GM18502 (cell line): Measurements from ENCODE around the gene HYKK.

Source experiments
- ATAC-seq: cut with Tn5 transposase; IDR thresholded peaks from one replicate; pipeline ENCODE4 v1.9.1; 2021; ENCODE audit warnings: mild to moderate bottlenecking; ENCODE audit not compliant: unreplicated experiment, poor library complexity

Gene HYKK

DNA sequence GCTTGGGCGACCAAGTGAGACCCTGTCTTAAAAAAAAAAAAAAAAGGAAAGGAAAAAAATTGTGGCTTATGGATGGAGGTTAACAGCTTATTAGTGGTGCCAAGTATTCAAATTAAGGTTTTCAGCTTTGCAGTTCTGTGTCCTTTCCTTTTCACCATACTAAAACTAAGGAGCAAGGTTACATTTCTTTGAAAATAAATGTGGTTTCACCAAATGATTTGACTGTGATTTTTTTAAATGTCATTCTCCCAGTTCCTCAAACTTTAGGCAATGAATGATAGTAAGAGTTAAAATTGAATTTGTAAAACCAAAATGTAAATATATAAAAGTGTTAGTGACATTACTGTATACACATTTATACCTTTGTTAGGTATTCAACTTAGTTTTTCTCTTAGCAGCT is 67.6 kb downstream of the HYKK start:
- ATAC-seq: no peak
